PC-3 (cell line): ENCODE data around the gene EPB41L5.

Source experiments
- EZH2 ChIP-seq: fragments of 300-600 bp; sonication (generic); IDR thresholded peaks from one replicate; pipeline ENCODE4 v1.6.1; 2017; ENCODE audit warnings: antibody characterized with exemption, mild to moderate bottlenecking, low read length; ENCODE audit not compliant: unreplicated experiment
- TF ChIP-seq, protein P1 (sequence below): fragments of 300-600 bp; sonication (generic); conservative IDR thresholded peaks from 2 replicates; pipeline ENCODE4 v1.5.1; 2017; ENCODE audit warnings: antibody characterized with exemption, low read depth, mild to moderate bottlenecking, low read length

DNA sequence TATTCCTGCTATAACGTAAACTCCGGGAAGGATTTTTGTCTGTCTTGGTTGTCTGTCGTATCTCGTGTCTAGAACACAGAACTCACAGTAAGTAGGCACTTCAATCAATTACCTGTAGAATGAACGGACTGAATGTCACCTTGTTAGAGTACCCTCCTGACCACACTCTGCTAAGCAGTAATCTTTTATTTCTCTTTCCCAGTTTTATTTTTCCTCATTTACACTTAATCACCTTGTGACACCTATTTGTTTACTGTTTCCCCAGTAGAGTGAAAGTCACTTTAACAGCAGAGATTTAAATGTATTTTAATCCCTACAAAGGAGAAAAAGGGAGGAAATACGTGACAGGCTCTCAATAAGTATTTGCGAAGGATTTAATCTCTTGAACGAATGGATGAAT, 514 bp upstream of the EPB41L5 start:
- TF ChIP-seq, protein P1, sequence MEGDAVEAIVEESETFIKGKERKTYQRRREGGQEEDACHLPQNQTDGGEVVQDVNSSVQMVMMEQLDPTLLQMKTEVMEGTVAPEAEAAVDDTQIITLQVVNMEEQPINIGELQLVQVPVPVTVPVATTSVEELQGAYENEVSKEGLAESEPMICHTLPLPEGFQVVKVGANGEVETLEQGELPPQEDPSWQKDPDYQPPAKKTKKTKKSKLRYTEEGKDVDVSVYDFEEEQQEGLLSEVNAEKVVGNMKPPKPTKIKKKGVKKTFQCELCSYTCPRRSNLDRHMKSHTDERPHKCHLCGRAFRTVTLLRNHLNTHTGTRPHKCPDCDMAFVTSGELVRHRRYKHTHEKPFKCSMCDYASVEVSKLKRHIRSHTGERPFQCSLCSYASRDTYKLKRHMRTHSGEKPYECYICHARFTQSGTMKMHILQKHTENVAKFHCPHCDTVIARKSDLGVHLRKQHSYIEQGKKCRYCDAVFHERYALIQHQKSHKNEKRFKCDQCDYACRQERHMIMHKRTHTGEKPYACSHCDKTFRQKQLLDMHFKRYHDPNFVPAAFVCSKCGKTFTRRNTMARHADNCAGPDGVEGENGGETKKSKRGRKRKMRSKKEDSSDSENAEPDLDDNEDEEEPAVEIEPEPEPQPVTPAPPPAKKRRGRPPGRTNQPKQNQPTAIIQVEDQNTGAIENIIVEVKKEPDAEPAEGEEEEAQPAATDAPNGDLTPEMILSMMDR: no peak
- TF ChIP-seq EZH2: no peak
